ENCODE results near the gene VPS13D.

DNA sequence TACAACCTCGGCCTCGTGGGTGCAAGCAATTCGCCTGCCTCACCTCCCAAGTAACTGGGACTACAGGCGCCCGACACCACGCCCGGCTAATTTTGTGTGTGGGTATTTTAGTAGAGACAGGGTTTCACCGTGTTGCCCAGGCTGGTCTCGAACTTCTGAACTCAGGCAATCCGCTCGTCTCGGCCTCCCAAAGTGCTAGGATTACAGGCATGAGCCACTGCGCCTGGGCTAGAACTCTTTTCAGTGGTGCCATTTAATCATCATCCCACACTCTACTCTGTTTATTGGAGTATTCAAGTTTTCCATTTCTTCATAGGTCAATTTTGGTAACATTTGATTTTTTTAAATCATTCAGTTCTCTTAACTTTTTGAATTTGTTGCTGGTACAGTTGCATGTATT, 286.9 kb downstream of the VPS13D start:
- TF ChIP-seq, protein P1, sequence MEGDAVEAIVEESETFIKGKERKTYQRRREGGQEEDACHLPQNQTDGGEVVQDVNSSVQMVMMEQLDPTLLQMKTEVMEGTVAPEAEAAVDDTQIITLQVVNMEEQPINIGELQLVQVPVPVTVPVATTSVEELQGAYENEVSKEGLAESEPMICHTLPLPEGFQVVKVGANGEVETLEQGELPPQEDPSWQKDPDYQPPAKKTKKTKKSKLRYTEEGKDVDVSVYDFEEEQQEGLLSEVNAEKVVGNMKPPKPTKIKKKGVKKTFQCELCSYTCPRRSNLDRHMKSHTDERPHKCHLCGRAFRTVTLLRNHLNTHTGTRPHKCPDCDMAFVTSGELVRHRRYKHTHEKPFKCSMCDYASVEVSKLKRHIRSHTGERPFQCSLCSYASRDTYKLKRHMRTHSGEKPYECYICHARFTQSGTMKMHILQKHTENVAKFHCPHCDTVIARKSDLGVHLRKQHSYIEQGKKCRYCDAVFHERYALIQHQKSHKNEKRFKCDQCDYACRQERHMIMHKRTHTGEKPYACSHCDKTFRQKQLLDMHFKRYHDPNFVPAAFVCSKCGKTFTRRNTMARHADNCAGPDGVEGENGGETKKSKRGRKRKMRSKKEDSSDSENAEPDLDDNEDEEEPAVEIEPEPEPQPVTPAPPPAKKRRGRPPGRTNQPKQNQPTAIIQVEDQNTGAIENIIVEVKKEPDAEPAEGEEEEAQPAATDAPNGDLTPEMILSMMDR (conservative IDR thresholded peaks at IDR 0.05; ENCODE audit: low read depth, low read length): no peak
- no peak for TF ChIP-seq EZH2 (IDR thresholded peaks at IDR 0.05; ENCODE audit: low read length, unreplicated experiment)

Measured in PC-3 (cell line).